Activated CD8-positive, alpha-beta memory T cell treated with anti-CD3 and anti-CD28 coated beads for 36 hours (primary cell): ENCODE data around the gene C12orf75. TPM values are rescaled to one million over a fixed set of nuclear protein-coding genes. Genes with fewer than 3 reads are reported as not detected.
"Not testable (repeated sequence)": the region's sequence is repeated elsewhere in the genome, so short reads cannot be mapped to it uniquely, and the experiment has no call there.

Experiments used
- CTCF ChIA-PET: fragments of 350-600 bp; sonication (Branson Sonifier 250); formaldehyde crosslinking; loops from one replicate; lab custom pipeline; 2021; ENCODE audit warnings: antibody characterized with exemption; lab: Charles Lee
- POLR2A ChIA-PET: fragments of 350-600 bp; sonication (Branson Sonifier 250); formaldehyde crosslinking; loops from one replicate; lab custom pipeline; 2021; ENCODE audit warnings: antibody characterized with exemption; lab: Charles Lee
- total RNA-seq, 2 experiments: library from RNA; stranded (reverse); gene quantifications; one replicate each; pipeline ENCODE4 v1.2.3, GENCODE V29; 2021

The C12orf75 gene
- total RNA-seq, 2 experiments from 2014 or later = 63.7 to 63.8 TPM

DNA sequence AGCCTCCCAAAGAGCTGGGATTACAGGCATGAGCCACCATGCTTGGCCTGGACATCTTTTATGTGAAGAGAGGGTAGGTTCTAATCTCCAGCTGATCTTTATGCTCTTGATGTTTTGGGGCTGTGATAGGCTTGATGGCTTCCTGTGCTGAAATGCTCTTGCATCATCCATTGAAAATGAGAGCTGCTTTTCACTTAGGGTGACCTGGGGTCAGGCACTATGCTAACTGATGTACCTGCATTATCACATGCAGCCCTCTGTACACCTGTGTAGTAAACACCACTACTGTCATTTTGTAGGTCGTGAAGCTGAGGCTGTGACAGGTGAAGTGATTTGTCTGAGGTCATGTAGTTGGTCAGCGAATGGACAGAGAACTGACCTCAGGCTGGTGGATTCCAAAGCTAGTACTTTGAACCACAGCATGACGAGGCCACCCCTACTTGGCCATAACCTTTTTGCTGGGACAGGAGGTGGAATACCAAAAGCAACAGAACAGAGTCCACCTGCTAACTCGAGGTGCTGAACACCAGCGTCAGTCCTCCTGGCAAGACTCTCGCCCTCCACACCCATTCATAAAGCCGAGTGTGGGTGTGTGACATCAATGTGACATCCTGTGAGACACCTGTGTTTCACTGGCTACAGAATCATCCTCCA, 69.1 kb downstream of the C12orf75 start:
- ChIA-PET CTCF (no interaction called here), POLR2A (no interaction called here)

DNA sequence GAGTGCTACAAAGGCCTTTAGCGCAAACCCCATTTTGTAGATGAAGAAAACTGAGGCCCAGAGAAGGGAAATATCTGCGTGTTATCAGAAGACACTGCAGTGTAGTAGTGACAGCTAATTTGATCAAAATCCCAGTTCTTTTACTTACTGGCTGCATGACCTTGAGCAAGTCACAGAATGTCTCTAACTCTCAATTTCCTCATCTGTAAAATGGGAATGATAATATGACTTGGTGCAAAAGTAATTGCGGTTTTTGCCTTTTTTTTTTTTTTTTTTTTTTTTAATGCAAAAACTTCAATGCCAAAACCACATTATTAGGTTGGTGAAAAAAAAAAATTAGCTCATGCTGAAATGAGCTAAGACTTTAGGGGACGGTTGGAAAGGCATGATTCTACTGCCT, 69.7 kb downstream of the C12orf75 start:
- POLR2A ChIA-PET = no interaction called here
- CTCF ChIA-PET = no interaction called here

DNA sequence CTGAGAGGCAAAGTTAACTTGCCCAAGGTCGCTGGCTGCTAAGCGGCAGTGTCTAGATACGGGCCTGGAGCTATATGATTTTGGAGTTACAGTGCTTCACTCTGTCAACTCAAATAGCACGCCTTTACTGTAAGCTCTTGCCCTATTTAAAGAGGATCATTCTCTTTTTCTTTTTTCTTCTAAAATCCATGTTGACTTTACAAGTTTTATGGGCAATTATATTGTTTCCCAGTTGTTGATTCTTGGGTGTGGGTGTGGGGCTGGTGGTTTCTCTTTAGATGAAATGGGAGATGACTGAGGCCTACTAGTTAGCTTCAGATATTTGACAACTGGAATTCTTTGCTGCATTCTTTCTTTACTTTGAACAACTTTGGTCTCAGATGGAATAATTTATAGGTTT, 70.7 kb downstream of the C12orf75 start:
- ChIA-PET POLR2A (no interaction called here), CTCF (no interaction called here)

DNA sequence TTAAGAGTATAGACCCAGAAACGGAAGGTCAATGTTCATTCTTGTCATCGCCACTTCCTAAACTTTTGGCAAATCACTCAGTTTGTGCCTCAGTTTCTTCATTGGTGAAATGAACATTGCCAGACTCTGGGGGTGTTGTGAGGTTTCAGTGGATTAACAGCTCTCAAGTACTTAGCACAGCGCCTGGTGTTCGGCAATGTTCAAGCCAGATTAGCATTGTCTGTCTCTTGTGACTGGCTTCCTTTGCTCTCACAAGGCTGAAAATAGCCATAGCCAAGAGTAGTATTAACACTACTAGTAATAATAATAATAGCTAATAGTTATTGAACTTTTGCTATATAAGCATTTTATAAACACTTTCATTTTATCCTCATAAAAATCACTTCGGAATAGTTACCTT, 71.9 kb downstream of the C12orf75 start:
- POLR2A ChIA-PET = no interaction called here
- CTCF ChIA-PET = no interaction called here

DNA sequence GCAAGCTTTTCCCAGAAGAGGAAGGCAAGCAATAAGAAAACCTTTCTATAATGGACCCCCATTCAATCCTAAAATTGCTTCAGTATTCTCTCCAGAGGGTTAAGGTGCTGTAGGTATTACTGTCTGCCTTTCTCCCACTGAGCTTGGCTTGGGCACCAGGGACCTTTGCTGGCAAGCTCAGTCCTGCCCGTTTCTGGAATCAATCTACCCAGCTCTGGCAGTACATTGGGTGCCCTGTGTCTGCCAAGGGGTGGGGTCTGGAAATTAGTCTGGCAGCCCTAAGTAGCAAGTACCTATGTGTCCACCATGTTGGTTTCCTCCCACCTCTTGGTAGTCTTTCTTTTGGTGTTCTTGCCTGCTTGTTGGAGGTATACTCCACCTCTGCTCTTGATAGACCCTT, 72.6 kb downstream of the C12orf75 start:
- POLR2A ChIA-PET = no interaction called here

DNA sequence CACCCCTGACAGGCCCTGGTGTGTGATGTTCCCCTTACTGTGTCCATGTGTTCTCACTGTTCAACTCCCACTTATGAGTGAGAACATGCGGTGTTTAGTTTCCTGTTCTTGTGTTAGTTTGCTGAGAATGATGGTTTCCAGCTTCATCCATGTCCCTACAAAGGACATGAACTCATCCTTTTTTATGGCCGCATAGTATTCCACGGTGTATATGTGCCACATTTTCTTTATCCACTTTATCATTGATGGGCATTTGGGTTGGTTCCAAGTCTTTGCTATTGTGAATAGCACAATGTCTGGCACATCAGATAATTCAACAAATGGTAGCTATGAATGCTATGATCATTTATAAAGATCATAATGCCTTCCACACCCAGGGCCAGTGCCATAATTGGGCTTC, 73.6 kb downstream of the C12orf75 start:
- POLR2A ChIA-PET, CTCF ChIA-PET: not testable (repeated sequence)

More for the DNA sequence above, 72.6 kb downstream of the C12orf75 start:
- CTCF ChIA-PET = no interaction called here

DNA sequence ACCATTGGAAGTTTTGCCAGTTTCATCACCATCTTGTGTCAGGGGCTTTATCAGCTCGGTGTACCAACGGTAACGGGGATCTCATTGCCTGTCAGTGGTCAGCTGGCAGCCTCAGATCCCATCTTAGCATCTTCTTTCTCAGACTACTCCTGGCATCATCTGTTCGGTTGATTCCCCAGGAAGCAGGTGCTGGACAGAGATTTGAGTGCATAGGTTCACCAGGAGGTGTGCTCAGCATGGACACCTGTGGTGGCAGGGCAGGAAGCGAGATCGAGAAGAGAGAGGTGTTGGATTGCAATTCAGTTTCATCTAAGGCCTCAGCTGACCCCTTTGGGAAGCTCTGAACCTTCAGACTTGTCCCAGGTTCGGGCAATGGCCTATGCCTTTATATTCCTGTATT, 76.0 kb downstream of the C12orf75 start:
- ChIA-PET POLR2A (no interaction called here), CTCF (no interaction called here)

DNA sequence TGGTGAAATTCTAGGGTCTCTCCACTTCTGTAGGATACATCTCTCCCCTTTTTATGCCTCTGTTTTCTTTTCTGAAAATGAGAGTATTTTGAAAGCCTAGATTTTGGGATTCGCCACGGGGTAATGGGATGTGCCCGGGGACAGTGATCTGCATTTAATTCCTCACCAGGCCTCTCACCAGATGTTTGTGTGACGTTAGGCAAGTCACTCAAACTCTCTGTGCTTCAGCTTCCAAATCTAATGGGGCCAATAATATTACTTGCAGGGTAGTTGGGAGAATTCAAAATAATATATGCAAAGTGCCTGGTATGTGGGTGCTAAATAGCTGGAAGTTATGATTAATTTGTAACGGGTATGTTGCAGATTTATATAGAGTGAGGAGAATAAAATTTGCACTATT, 78.8 kb downstream of the C12orf75 start:
- CTCF ChIA-PET = no interaction called here

DNA sequence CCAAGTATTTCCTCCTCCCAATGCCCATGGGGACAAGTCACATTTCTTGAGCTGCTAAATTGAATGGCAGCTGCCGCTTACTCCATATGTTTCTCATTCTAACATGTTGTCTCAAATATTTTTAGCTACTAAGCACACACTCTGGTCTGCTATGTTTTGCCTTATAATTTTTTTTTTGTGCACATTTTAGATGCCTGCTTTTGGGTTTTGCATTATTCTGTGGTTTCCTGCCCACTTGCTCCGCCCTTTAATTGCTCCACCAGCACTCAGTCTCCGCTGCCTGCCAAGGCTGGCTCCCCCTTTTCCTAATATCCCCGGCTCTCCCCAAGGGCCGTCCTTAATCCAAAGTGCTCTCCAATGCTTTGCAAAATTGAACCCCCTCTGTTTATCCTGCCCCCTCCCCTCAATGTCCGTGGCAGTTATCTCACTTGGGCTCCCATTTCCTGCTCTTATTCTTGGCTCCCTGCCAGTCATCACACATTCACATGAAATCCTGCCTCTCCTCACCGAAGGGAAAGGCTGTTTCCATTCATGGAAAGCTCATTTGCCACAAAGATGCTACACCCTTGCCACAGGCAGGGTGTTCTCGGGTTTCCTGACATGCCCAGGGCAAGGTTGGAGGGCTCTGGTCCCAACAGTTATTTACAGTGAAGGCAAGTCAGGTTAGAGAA, 79.4 kb downstream of the C12orf75 start:
- POLR2A ChIA-PET = no interaction called here
- CTCF ChIA-PET = interaction anchor here (0.9 kb wide), 1 partner anchor 19 kb away, joined by 3 read pairs; no protein-coding TSS in a partner anchor

More for the DNA sequence above, 78.8 kb downstream of the C12orf75 start:
- POLR2A ChIA-PET = no interaction called here

DNA sequence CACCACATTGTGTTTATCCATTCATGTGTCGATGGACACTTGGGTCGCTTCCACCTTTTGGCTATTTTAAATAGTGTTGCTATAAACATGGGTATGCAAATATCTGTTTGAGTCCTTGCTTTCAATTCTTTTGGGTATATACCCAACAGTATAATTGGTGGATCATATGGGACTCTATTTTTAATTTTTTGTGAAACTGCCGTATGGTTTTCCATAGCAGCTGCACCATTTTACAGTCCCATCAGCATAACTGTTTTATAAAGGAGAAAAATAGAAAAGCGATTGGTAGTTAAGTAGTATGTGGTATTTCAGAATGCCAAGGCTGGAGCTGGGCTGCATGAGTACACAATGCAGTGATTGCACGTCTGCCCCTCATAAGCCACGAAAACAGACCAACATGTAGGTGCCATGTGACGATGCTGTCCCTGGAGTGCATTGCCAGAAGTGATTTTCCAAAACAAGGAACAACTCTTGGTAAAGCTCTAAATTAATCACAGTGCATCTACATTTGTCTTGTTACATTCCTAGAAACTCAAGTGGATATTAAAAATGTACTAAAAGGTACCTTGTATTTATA, 83.5 kb downstream of the C12orf75 start:
- ChIA-PET CTCF (no interaction called here), POLR2A (no interaction called here)

DNA sequence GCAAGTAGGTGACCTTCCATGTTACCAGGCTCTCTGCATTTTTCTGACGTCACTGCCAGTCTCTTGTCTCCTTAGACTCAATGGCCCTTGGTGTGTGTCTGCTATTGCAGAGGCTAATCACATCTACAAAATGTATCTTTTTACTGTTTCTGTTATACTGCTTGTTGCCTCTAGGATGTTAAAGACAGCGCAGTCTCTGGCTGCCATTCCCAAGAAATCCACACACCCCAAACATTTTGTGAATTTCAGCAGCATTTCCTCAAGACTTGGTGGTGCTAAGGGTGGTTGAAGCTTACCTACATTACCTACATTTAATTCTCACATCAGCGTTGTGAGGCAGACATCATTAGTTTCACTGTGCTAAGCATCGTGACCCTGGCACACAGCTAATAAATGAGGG, 87.2 kb downstream of the C12orf75 start:
- ChIA-PET CTCF (no interaction called here), POLR2A (no interaction called here)

DNA sequence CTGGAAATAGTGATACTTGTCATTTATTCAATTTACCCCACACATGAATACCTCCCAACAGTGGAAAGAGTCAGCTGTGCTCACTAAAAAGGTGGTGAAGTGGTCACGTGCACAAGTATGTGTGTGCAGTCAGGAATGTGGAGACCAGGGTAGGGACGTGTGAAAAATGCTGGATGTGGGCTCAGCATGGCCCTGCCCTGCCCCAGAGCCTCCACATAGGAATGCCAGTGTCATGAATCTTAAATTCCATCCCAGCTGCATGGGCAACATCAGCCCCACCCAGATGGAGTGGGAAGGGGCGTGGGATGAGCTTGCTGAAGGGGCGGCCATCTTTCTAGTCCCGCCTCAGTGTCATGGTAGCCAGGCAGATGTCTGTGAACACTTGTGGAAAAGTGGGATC, 87.7 kb downstream of the C12orf75 start:
- ChIA-PET POLR2A (no interaction called here), CTCF (no interaction called here)

DNA sequence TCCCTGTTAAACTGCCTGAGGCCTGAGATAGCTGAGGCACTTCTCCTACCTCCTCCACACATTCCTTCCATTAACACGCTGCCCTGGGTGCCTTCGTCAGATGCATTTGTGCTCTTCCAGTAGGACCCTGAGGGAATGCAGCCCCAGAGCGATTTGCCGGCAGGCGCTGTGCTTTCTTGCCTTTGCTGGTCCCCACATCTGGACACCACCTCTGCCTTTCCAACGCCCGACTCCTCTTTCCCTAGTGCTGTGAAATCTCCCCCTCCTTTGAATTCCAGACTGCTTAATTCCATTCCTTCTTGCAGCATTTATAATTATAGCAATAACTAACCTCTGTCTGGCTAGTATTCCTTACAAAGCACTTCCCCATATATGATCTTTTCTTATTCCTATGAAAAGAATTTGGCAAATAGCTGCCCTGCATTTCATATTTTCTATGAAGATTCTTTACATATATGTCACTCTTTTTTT, 88.4 kb downstream of the C12orf75 start:
- ChIA-PET CTCF (no interaction called here), POLR2A (no interaction called here)

DNA sequence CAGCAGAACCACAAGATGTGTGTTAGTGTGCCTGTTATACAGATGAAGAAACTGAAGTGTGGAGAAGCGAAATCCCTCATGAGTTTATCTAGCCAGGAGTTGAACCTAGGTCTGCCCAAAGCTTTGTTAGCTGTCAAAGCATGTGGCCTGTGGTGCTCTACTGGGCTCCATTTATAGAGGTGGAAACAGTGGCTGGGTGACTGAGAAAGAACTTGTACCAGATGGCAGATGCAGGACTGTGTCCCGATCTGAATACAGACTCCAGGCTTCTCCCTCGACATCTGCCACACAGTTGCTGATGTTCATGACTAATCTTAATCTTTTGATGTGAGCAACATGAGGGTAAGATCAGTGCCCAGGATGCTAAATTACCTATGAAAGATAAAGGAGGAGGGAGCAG, 89.1 kb downstream of the C12orf75 start:
- POLR2A ChIA-PET = no interaction called here

DNA sequence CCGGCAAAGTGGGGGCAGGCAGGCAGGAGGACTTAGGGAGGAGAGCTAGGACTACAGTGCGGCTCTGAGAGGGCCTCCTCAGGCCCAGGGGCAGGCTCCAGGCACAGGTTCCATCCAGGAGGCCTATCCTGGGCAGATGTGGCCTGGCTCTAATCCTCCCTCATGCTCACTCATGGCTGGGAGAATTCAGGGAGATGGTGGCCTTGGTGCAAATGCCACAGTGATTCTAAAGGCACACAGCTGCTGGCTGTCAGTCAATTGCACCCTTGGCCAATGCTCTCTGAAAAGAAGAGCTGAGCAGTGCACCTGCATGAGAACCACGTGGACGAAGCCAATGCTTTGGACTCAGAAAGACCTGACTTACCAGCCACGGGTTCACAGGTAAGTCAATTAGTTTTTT, 89.6 kb downstream of the C12orf75 start:
- POLR2A ChIA-PET = no interaction called here
- CTCF ChIA-PET = interaction anchor here (0.5 to 2.3 kb wide), 8 partner anchors 10 to 1778 kb away, joined by 3 to 8 read pairs (median 4); partner anchors contain the start of gene NUAK1

More for the DNA sequence above, 89.1 kb downstream of the C12orf75 start:
- CTCF ChIA-PET = interaction anchor here (0.9 to 2.3 kb wide), 4 partner anchors 689 to 804 kb away, joined by 3 to 8 read pairs (median 4); partner anchors contain the start of gene NUAK1

DNA sequence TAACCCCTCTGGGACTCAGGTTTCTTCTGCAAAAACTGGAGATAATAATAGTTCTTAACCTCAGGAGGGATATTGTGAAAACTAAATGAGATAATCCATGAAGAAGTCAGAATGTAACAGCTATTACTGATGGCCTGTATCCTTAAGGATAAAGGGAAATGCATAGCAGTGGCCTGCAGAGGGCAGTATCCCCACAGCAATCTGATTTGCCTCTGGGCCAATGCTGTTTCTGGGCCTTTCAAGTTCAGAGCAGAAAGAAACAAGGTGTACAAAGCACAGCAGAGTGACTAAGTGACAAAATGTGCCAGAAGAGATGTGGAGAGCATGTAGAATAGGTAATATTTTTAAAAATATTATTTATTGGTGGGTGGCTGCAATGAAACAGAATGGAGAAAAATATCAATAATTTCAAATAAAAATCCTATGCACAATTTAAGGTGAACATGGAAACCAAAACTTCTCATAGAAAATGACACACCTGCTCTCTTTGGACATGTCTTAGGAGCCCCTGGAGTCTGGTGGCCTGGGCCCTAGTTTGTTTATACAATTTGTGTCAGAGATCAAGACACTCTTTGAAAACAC, 90.3 kb downstream of the C12orf75 start:
- ChIA-PET CTCF (interaction anchor here (0.5 to 2.3 kb wide), 8 partner anchors 9 to 1777 kb away, joined by 3 to 8 read pairs (median 4); partner anchors contain the start of gene NUAK1), POLR2A (no interaction called here)
